NCI-H146 treated with DMSO at 0.1 percent for 48 hours (cell line): ENCODE measurements around the gene TMEM267.
A peak's percentile ranks its signal among the peaks of the same experiment; 100 is the strongest.
"Not testable (repeated sequence)": the region's sequence is repeated elsewhere in the genome, so short reads cannot be mapped to it uniquely, and the experiment has no call there.

Experiments
- DNase-seq: peaks from one replicate; lab custom pipeline; 2025; ENCODE audit not compliant: unreplicated experiment; lab: John Stamatoyannopoulos, UW

Gene TMEM267

GRCh38 chr5:43461066-43461465 lies 22.6 kb downstream of the TMEM267 start:
- DNase-seq = no peak

GRCh38 chr5:43456556-43456955 lies 27.1 kb downstream of the TMEM267 start:
- DNase-seq = no peak

- not testable (repeated sequence) for DNase-seq
Observed at GRCh38 chr5:43441575-43441974, 42.1 kb downstream of the TMEM267 start.

- DNase-seq = no peak
Observed at GRCh38 chr5:43437062-43437660, 46.5 kb downstream of the TMEM267 start.

GRCh38 chr5:43433382-43433781 lies 50.3 kb downstream of the TMEM267 start:
- DNase-seq = no peak

GRCh38 chr5:43432486-43433375 lies 50.9 kb downstream of the TMEM267 start:
- DNase-seq = peak; percentile 39

GRCh38 chr5:43429706-43430105 lies 54.0 kb downstream of the TMEM267 start:
- DNase-seq = no peak

GRCh38 chr5:43429016-43429415 lies 54.6 kb downstream of the TMEM267 start:
- no peak for DNase-seq

- no peak for DNase-seq
Observed at GRCh38 chr5:43427306-43427705, 56.4 kb downstream of the TMEM267 start.

GRCh38 chr5:43425983-43426382 lies 57.7 kb downstream of the TMEM267 start:
- DNase-seq = no peak

- not testable (repeated sequence) for DNase-seq
Observed at GRCh38 chr5:43423086-43423485, 60.6 kb downstream of the TMEM267 start.

GRCh38 chr5:43422143-43422542 lies 61.5 kb downstream of the TMEM267 start:
- peak; percentile 41 for DNase-seq

GRCh38 chr5:43421450-43422133 lies 62.1 kb downstream of the TMEM267 start:
- no peak for DNase-seq

- DNase-seq = no peak
Observed at GRCh38 chr5:43420241-43420640, 63.4 kb downstream of the TMEM267 start.

GRCh38 chr5:43418561-43418960 lies 65.1 kb downstream of the TMEM267 start:
- DNase-seq = no peak

GRCh38 chr5:43416803-43417394 lies 66.8 kb downstream of the TMEM267 start:
- DNase-seq = peak; percentile 53

GRCh38 chr5:43415935-43416802 lies 67.5 kb downstream of the TMEM267 start:
- DNase-seq = peak; percentile 59

GRCh38 chr5:43413966-43414365 lies 69.7 kb downstream of the TMEM267 start:
- DNase-seq = no peak

GRCh38 chr5:43412644-43413043 lies 71.0 kb downstream of the TMEM267 start:
- no peak for DNase-seq

- DNase-seq = no peak
Observed at GRCh38 chr5:43412156-43412555, 71.5 kb downstream of the TMEM267 start, which contains the start of gene CCL28. CCL28 (minus strand) TSS chr5:43412391; CDS start chr5:43412316, 75 bp downstream.
